Neural cell (in vitro differentiated cells): Measurements from ENCODE around the gene ABCA8. TPM values are rescaled to one million over a fixed set of nuclear protein-coding genes. Genes with fewer than 3 reads are reported as not detected.

ENCODE experiments used
- H2AFZ ChIP-seq: fragments of 200-600, 300-800 bp; sonication (generic), shearing (Covaris generic); 2 replicates; pipeline ENCODE4 v1.6.0; 2014; ENCODE audit warnings: low read depth, mild to moderate bottlenecking, antibody characterized with exemption, low read length, moderate library complexity
- H3F3A ChIP-seq: fragments of 200-600 bp; shearing (Covaris generic); 2 replicates; pipeline ENCODE4 v1.6.1; 2016; ENCODE audit warnings: mild to moderate bottlenecking, moderate library complexity, mixed read lengths, antibody characterized with exemption, low read length; ENCODE audit not compliant: insufficient read depth, poor library complexity, severe bottlenecking
- H3K27ac ChIP-seq: fragments of 200-600, 300-800 bp; sonication (generic), shearing (Covaris generic); 2 replicates; pipeline ENCODE4 v1.5.1; 2014; ENCODE audit warnings: mild to moderate bottlenecking, low read length, moderate library complexity
- H3K27me3 ChIP-seq: fragments of 300-800, 200-600 bp; sonication (generic), shearing (Covaris generic); 2 replicates; pipeline ENCODE4 v1.6.0; 2014; ENCODE audit warnings: mild to moderate bottlenecking, low read depth, low read length, moderate library complexity; ENCODE audit not compliant: insufficient read depth
- H3K36me3 ChIP-seq: fragments of 300-800, 200-600 bp; sonication (generic), shearing (Covaris generic); 2 replicates; pipeline ENCODE4 v1.5.1; 2014; ENCODE audit warnings: mild to moderate bottlenecking, antibody characterized with exemption, low read length, moderate library complexity; ENCODE audit not compliant: insufficient read depth
- H3K4me2 ChIP-seq: fragments of 300-800, 200-600 bp; sonication (generic), shearing (Covaris generic); 2 replicates; pipeline ENCODE4 v1.6.0; 2014; ENCODE audit warnings: mild to moderate bottlenecking, low read length
- H3K4me3 ChIP-seq: fragments of 300-800, 200-600 bp; sonication (generic), shearing (Covaris generic); 2 replicates; pipeline ENCODE4 v1.5.1; 2014; ENCODE audit warnings: mild to moderate bottlenecking, low read length, moderate library complexity
- H3K79me2 ChIP-seq: fragments of 200-600 bp; shearing (Covaris generic); replicated peaks from 2 replicates; pipeline ENCODE4 v1.6.0; 2014; ENCODE audit warnings: mild to moderate bottlenecking, low read length, moderate library complexity; ENCODE audit not compliant: insufficient read depth
- H3K9ac ChIP-seq: fragments of 300-800, 200-600 bp; sonication (generic), shearing (Covaris generic); 2 replicates; pipeline ENCODE4 v1.6.1; 2016; ENCODE audit warnings: mild to moderate bottlenecking, low read length, mixed read lengths
- H3K9me2 ChIP-seq: fragments of 200-600 bp; shearing (Covaris generic); 2 replicates; pipeline ENCODE4 v1.6.1; 2016; ENCODE audit warnings: mild to moderate bottlenecking, low read length, mixed read lengths; ENCODE audit not compliant: insufficient read depth
- H3K9me3 ChIP-seq: fragments of 200-600, 300-800 bp; sonication (generic), shearing (Covaris generic); 2 replicates; pipeline ENCODE4 v1.6.1; 2016; ENCODE audit warnings: mild to moderate bottlenecking, mixed run types, low read length, moderate library complexity, mixed read lengths
- H4K20me1 ChIP-seq: fragments of 200-600 bp; shearing (Covaris generic); 2 replicates; pipeline ENCODE4 v1.6.1; 2016; ENCODE audit warnings: mild to moderate bottlenecking, mixed run types; ENCODE audit not compliant: insufficient read depth
- EP300 ChIP-seq: fragments of 450-650 bp; conservative IDR thresholded peaks from 2 replicates; pipeline ENCODE4 v1.6.1; 2014; ENCODE audit warnings: antibody characterized with exemption, mild to moderate bottlenecking, moderate library complexity; ENCODE audit not compliant: poor library complexity, severe bottlenecking
- EZH2 ChIP-seq: fragments of 200-600, 300-800 bp; shearing (Covaris generic), sonication (generic); IDR thresholded peaks from 2 replicates; pipeline ENCODE4 v1.6.1; 2014; ENCODE audit warnings: antibody characterized with exemption, low read length, borderline replicate concordance, mild to moderate bottlenecking; ENCODE audit not compliant: insufficient read depth, poor library complexity, severe bottlenecking
- MXI1 ChIP-seq: fragments of 450-650 bp; conservative IDR thresholded peaks from 2 replicates; pipeline ENCODE4 v1.6.1; 2014; ENCODE audit warnings: antibody characterized with exemption, mild to moderate bottlenecking; ENCODE audit not compliant: poor library complexity, severe bottlenecking
- POLR2AphosphoS5 ChIP-seq: IDR thresholded peaks from 2 replicates; pipeline ENCODE4 v1.6.1; 2012
- RAD21 ChIP-seq: fragments of 450-650 bp; conservative IDR thresholded peaks from 2 replicates; pipeline ENCODE4 v1.6.1; 2014; ENCODE audit warnings: antibody characterized with exemption, mild to moderate bottlenecking, moderate library complexity
- SMC3 ChIP-seq: fragments of 450-650 bp; conservative IDR thresholded peaks from 2 replicates; pipeline ENCODE4 v1.6.1; 2014; ENCODE audit warnings: antibody characterized with exemption, mild to moderate bottlenecking, moderate library complexity; ENCODE audit not compliant: poor library complexity
- TAF1 ChIP-seq: IDR thresholded peaks from 2 replicates; pipeline ENCODE4 v1.6.1; 2012; ENCODE audit warnings: low read depth
- polyA plus RNA-seq: library from polyadenylated mRNA; depleted of rRNA; stranded (reverse); fragments of >200 nt; gene quantifications from 2 replicates; pipeline ENCODE4 v1.2.3, GENCODE V29; 2014
- TF ChIP-seq, protein P1 (sequence below): IDR thresholded peaks from 2 replicates; pipeline ENCODE4 v1.6.1; 2012; ENCODE audit warnings: borderline replicate concordance
- TF ChIP-seq, protein P2 (sequence below): fragments of 450-650 bp; IDR thresholded peaks from 2 replicates; pipeline ENCODE4 v1.5.1; 2014; ENCODE audit warnings: antibody characterized with exemption, mild to moderate bottlenecking, moderate library complexity; ENCODE audit not compliant: poor library complexity, severe bottlenecking

Gene ABCA8
- polyA plus RNA-seq, 1 donor from 2014 or later = not detected

DNA sequence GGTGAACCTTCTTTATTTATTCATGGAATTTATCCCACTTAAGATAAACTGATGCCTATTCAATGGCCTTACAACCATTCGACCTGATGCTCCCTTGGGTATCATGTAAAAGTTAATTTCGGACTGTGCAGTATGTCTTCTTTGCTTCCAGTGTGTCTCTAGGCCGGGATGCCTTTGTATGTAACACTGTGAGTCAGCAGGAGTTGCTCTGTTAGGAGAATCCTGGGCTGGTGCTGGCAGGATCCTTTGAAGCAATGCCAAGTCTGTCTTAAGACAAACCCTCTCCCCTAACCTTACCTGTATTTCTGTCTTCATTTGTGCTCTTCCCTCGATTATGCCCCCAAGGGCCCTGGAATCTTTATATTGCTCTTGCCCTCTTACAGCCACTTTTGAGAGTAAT, 37.9 kb upstream of the ABCA8 start:
- no peak overlapping the region for H3K27ac ChIP-seq
- no peaks in the 10 kb centered on the region for H3F3A ChIP-seq
- H3K4me2 ChIP-seq = no peak overlapping the region
- H3K4me3 ChIP-seq = no peak overlapping the region
- H3K27me3 ChIP-seq = no peaks in the 10 kb centered on the region
- TF ChIP-seq POLR2AphosphoS5 = no peak
- no peak for TF ChIP-seq SMC3
- TF ChIP-seq EP300 = no peak
- H4K20me1 ChIP-seq = no peaks in the 10 kb centered on the region
- no peak overlapping the region for H2AFZ ChIP-seq
- H3K9me3 ChIP-seq = no peaks in the 10 kb centered on the region
- no peak overlapping the region for H3K9ac ChIP-seq
- H3K36me3 ChIP-seq = no peaks in the 10 kb centered on the region
- H3K9me2 ChIP-seq = no peaks in the 10 kb centered on the region
- no peaks in the 10 kb centered on the region for H3K79me2 ChIP-seq

DNA sequence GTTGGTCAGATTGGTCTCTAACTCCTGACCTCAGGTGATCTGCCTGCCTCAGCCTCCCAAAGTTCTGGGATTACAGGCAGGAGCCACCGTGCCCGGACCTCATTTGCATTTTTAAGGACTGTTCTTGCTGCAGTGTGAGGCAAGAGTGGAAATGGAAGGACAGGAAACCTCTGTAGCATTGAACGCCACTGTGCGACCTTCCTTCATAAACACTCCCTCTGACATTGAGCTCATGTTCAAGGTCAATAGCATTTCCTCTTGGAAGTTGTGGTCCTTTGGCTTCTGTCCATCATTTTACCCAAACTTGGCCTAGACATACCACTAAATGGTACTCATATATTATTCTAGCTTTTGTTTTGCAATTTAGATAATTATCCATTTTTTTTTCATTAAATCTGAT, 32.8 kb upstream of the ABCA8 start:
- no peaks in the 10 kb centered on the region for H3K9me3 ChIP-seq
- no peaks in the 10 kb centered on the region for H3K9me2 ChIP-seq
- no peaks in the 10 kb centered on the region for H3K27me3 ChIP-seq
- TF ChIP-seq MXI1 (no peak), EP300 (no peak), SMC3 (no peak), POLR2AphosphoS5 (no peak), TAF1 (no peak), EZH2 (no peak), RAD21 (no peak)
- TF ChIP-seq, protein P1, sequence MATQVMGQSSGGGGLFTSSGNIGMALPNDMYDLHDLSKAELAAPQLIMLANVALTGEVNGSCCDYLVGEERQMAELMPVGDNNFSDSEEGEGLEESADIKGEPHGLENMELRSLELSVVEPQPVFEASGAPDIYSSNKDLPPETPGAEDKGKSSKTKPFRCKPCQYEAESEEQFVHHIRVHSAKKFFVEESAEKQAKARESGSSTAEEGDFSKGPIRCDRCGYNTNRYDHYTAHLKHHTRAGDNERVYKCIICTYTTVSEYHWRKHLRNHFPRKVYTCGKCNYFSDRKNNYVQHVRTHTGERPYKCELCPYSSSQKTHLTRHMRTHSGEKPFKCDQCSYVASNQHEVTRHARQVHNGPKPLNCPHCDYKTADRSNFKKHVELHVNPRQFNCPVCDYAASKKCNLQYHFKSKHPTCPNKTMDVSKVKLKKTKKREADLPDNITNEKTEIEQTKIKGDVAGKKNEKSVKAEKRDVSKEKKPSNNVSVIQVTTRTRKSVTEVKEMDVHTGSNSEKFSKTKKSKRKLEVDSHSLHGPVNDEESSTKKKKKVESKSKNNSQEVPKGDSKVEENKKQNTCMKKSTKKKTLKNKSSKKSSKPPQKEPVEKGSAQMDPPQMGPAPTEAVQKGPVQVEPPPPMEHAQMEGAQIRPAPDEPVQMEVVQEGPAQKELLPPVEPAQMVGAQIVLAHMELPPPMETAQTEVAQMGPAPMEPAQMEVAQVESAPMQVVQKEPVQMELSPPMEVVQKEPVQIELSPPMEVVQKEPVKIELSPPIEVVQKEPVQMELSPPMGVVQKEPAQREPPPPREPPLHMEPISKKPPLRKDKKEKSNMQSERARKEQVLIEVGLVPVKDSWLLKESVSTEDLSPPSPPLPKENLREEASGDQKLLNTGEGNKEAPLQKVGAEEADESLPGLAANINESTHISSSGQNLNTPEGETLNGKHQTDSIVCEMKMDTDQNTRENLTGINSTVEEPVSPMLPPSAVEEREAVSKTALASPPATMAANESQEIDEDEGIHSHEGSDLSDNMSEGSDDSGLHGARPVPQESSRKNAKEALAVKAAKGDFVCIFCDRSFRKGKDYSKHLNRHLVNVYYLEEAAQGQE = no peak
- TF ChIP-seq, protein P2, sequence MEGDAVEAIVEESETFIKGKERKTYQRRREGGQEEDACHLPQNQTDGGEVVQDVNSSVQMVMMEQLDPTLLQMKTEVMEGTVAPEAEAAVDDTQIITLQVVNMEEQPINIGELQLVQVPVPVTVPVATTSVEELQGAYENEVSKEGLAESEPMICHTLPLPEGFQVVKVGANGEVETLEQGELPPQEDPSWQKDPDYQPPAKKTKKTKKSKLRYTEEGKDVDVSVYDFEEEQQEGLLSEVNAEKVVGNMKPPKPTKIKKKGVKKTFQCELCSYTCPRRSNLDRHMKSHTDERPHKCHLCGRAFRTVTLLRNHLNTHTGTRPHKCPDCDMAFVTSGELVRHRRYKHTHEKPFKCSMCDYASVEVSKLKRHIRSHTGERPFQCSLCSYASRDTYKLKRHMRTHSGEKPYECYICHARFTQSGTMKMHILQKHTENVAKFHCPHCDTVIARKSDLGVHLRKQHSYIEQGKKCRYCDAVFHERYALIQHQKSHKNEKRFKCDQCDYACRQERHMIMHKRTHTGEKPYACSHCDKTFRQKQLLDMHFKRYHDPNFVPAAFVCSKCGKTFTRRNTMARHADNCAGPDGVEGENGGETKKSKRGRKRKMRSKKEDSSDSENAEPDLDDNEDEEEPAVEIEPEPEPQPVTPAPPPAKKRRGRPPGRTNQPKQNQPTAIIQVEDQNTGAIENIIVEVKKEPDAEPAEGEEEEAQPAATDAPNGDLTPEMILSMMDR = no peak
- no peaks in the 10 kb centered on the region for H4K20me1 ChIP-seq
- no peak overlapping the region for H3K4me3 ChIP-seq
- no peaks in the 10 kb centered on the region for H3F3A ChIP-seq
- no peak overlapping the region for H3K9ac ChIP-seq
- H3K27ac ChIP-seq = no peak overlapping the region
- no peak overlapping the region for H3K4me2 ChIP-seq
- no peak overlapping the region for H2AFZ ChIP-seq
- no peaks in the 10 kb centered on the region for H3K36me3 ChIP-seq
- H3K79me2 ChIP-seq = no peaks in the 10 kb centered on the region

DNA sequence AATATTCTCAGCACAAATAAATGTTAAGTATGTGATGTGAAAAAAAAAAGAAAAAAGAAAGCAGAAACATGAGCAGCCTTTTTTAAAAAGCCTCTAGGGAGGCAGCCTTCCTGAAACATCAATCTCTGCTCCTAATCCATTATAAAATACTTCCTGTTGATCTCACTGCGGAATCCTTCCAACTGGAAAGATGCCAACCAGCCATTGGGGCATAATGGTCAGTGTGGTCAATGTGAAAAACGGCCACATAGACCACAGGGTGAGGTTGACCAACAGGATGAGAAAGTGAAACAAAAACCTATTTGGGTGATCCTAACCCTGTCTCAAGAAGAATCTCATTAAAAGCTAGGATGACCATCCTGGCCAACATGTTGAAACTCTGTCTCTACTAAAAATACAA, 26.1 kb upstream of the ABCA8 start:
- H3K36me3 ChIP-seq = no peaks in the 10 kb centered on the region
- no peak overlapping the region for H3K9ac ChIP-seq
- no peaks in the 10 kb centered on the region for H3F3A ChIP-seq
- no peak overlapping the region for H3K27ac ChIP-seq
- TF ChIP-seq RAD21 (no peak), SMC3 (no peak), TAF1 (no peak), EZH2 (no peak), MXI1 (no peak), POLR2AphosphoS5 (no peak), EP300 (no peak)
- TF ChIP-seq, protein P2 = no peak
- TF ChIP-seq, protein P1 = no peak
- H4K20me1 ChIP-seq = no peaks in the 10 kb centered on the region
- H3K27me3 ChIP-seq = no peaks in the 10 kb centered on the region
- no peak overlapping the region for H3K4me3 ChIP-seq
- no peak overlapping the region for H3K4me2 ChIP-seq
- H3K79me2 ChIP-seq = no peaks in the 10 kb centered on the region
- H3K9me2 ChIP-seq = no peaks in the 10 kb centered on the region
- no peaks in the 10 kb centered on the region for H3K9me3 ChIP-seq
- H2AFZ ChIP-seq = no peak overlapping the region
